HK-2 (cell line): ENCODE data around the gene RASA4.
A peak's percentile ranks its signal among the peaks of the same experiment; 100 is the strongest.
"Not testable (repeated sequence)": the region's sequence is repeated elsewhere in the genome, so short reads cannot be mapped to it uniquely, and the experiment has no call there.

Source experiments
- DNase-seq: peaks from one replicate; pipeline ENCODE4 v3.0.0-alpha.2; 2018; ENCODE audit not compliant: unreplicated experiment

The RASA4 gene

DNA sequence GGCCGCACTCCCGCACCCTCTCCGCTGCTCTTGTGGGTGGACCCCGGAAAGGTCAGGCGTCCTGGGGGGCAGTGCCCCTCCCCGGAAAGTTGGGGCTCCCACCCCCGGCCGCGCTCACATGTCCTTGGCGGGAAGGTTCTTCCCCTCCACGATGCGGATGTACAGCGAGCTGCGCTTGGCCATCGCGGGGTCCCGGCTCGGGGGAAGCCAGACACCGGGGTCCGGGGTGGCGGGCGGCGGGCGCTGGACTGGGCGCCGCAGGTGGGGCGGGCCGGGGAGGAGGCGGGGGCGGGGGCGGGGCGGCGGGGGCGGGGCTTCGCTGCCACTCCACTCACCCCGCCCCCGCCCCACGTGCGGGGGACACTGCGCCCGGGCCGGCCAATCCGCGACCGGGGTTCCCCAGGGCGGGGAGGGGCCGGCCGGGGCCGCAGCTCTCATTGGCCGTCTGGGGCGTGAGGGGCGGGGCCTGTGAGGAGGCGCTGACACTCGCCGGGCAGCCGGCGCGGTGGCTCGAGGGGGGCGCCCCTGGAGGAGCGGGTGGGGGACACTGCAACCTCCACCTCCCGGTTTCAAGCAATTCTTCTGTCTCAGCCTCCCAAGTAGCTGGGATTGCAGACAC lies at the start of gene RASA4:
TSS of gene RASA4 (minus strand) at position 250 of the 619 bp plus-strand sequence. CDS start at position 183, 67 bp downstream.
- DNase-seq = peak; percentile 16

GRCh38 chr7:102664765-102665164 lies 48.2 kb upstream of the RASA4 start:
- not testable (repeated sequence) for DNase-seq

DNA sequence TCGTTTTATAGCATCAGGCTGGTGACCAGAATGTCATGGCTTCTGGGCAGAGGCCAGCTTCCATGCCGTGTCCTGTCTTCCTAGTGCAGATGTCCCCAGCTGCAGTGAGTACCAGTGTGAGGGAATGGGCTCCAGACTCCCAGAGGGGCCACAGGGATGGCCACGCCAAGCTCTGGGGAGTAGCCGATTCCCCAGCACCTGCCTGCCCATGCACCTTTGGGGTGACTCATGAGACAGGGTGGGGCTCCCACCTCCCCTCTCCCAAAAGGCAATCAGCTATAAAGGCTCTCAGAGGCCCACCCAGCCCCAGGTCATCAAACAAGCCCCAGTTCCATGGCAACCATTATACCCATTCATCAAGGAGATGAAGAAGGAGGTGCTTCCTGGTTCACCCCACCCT lies 33.4 kb upstream of the RASA4 start, which contains the start of gene SPDYE2B:
TSS of gene SPDYE2B (plus strand) at position 396 of the 400 bp plus-strand sequence. CDS start 2,030 bp downstream, outside the sequence.
- DNase-seq = not testable (repeated sequence)

GRCh38 chr7:102647813-102648212 lies 31.3 kb upstream of the RASA4 start:
- DNase-seq = not testable (repeated sequence)

DNA sequence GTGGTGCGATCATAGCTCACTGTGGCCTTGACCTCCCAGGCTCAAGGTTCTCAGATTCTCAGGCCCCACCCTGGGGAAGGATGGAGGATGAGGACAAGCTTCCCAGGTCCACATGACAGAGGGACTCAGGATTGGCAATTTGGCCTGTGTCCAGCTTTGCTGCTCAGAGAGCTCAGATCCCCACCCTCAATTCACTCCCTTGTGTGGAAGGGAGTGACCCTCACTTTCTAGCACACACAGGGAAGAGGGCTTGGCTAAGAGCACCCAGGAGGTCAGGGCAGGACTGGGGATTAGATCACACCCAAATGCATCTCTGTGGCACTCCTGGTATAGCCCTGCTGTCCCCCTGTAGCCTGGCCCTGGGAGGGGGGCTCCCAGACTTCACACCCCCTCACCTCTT lies 26.8 kb upstream of the RASA4 start:
- DNase-seq = not testable (repeated sequence)

DNA sequence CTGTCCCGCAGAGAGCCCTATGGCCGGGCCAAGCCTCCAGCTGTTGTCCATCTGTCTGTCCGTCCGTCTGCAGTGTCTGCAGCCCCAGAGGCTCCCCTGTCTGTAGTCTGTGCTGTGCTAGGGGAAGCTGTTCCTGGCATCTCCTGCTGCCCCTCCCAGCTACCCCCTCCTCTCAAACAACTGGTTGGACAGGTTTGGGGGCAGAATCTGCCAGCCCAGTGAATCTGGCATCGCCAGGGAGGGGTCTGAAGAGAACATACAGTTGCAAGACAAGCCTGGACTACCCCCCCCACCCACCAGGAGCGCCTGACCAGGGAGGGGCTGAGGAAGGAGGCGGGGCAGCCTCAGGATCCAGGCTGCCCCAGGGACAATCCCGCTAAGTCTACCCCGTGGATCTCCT lies 26.1 kb upstream of the RASA4 start, which contains the start of gene UPK3BL1:
TSS of gene UPK3BL1 (minus strand) at position 101 of the 400 bp plus-strand sequence. CDS start at position 51, 50 bp downstream.
- not testable (repeated sequence) for DNase-seq

- peak; percentile 0 for DNase-seq
Measured at GRCh38 chr7:102638848-102639247, 22.3 kb upstream of the RASA4 start.

DNA sequence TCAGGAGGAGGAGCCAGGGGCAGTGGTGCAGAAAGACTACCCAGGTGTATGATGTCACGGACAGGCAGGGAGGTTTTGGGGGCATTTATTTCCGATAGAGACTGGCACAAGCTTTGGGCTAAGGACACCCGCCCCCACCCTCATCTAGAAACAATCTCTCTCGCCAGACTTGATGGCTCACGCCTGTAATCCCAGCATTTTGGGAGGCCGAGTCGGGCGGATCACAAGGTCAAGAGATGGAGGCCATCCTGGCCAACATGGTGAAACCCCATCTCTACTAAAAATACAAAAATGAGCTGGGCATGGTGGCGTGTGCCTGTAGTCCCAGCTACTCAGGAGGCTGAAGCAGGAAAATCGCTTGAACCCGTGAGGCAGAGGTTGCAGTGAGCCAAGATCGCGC lies 20.4 kb upstream of the RASA4 start:
- not testable (repeated sequence) for DNase-seq

DNA sequence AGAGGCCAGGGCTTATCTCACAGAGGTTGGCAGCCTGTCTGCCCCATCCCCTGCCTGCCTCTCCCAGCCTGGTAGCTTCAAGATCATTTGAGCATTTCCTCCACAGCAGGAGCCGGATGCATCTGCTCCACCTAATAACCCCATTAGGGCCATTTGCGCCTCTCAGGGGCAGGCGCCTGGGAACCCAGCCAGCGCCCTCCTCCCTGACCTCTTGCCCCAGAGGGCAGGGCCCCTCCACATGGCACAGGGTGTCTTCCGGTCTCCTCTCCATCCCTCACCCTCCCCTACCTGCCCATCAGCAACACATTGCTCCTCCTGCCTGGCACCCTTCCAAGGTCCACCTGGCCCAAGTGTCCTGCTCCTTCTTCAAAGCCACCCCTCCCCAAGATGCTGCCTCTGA lies 18.8 kb upstream of the RASA4 start:
- DNase-seq = not testable (repeated sequence)

DNA sequence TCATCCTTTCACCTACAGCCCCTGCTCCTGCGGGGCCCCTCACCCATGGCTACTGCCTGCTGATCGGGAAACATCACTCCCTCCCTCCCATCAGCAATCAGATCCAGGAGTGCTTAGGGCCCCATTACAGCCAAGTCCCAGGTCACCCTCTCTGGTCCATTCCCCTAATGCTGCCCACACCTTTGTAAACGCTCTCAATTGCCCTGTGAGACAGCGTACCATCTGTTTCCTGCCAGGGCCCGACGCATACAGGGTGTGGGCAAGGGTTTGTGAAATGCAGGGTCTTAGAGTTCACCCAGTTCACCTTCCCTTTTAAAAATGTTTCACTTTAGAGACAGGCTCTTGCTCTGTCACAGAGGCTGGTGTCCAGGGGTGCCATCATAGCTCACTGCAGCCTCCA lies 17.7 kb upstream of the RASA4 start:
- DNase-seq = not testable (repeated sequence)

- DNase-seq = not testable (repeated sequence)
Measured at GRCh38 chr7:102630622-102631021, 14.1 kb upstream of the RASA4 start.

- not testable (repeated sequence) for DNase-seq
Measured at GRCh38 chr7:102627271-102627904, 10.8 kb upstream of the RASA4 start.

DNA sequence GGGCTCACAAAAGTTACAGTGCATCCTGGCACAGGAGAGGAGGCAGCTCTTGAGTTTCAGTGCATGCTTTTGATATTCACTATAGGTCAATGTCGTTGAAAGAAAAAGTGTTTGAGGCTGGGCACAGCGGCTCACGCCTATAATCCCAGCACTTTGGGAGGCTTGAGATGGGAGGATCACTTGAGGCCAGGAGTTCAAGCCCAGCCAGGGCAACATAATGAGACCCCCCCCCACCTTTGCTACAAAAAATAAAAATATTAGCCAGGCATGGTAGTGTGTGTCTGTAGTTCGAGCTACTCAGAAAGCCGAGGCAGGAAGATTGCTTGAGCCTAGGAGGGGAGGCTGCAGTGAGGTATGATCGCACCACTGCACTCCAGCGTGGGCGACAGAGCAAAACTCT lies 1.6 kb upstream of the RASA4 start:
- peak; percentile 0 for DNase-seq

GRCh38 chr7:102615930-102616329 lies 626 bp downstream of the RASA4 start:
- DNase-seq = not testable (repeated sequence)

DNA sequence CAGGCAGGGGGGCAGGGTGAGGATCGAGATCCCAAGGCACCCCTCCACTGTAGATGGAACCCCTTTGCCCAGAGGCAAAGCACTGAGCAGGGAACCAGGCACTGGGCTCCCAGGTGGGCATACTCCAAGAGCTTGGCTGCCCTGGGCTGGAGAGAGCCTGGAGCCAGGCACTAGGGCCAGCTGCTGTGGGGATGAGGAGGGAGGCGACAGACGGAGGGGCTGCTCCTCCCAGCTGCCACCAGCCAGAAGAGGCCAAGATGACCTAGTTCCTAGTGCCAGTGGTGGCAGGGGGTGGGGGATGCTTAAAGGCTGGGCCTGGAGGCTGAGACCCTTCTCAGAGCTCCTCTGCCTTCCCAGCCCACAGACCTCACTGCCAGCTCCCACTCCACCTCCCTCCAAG lies 1.7 kb downstream of the RASA4 start:
- DNase-seq = not testable (repeated sequence)

- not testable (repeated sequence) for DNase-seq
Measured at GRCh38 chr7:102614346-102614697, 2.2 kb downstream of the RASA4 start.

DNA sequence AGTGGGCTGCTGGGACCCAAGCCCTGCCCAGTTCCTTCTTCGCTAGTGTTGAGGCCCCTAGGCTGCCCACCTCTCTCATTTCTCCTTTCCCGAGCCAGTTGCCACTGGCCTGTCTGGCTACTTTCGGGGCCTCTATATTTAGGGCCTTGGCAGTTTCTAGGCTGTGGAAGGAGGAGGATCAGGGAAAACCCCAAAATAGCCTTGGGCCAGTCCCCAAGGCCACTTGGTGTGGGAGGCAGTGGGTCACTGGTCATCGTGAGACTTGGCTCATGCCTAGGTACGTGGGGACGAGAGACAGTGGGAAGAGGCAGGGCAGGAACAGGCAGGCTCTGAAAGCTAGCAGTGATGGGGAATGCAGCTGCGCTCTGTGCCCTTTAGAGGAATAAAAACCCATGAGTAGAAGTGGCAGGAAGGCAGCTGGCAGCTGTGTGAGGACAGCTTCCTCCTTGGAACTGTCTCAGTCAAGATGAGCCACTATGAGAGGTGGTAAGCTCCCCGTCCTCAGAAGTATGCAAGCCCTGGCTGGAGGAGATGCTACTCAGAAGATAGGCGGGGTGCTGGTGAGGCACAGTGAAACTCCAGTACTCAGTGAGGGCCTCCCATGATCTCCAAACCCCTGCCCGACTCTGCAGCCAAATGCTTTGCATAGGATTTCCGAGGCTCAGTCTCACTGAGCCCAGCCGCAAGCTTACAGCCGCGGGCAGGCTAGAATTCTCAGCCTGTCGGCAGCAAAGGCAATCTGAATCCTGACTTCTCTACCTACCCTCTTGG lies 2.8 kb downstream of the RASA4 start:
- DNase-seq = not testable (repeated sequence)

DNA sequence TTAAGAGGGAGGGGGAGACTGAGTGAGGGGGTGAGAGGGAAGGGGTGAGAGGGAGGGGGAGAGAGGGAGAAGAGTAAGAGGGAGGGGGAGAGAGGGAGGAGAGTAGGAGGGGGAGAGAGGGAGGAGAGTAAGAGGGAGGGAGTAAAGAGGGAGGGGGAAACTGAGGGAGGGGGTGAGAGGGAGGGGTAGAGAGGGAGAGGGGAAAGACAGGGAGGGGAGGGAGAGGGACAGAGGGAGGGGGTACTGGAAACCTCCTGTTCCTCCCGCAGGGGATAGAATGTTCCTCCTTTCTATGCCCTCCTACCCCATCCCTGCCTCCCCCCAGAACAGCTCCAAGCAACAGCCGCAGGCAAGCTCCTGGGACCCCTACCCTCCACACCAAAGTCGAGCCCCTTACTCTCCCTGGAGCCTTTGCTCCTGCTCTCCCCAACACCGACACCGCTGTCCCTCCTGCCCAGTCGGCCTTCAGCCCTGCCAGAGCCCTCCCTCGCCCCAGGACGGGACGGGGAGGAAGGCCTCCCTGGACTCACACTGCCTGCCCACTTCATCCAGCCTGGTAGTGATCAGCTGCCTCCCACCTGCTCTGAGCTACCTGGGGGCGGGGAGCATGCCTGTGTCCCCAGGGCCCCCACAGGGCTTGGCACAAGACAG lies 4.8 kb downstream of the RASA4 start:
- DNase-seq = not testable (repeated sequence)

GRCh38 chr7:102611013-102611674 lies 5.4 kb downstream of the RASA4 start:
- not testable (repeated sequence) for DNase-seq

DNA sequence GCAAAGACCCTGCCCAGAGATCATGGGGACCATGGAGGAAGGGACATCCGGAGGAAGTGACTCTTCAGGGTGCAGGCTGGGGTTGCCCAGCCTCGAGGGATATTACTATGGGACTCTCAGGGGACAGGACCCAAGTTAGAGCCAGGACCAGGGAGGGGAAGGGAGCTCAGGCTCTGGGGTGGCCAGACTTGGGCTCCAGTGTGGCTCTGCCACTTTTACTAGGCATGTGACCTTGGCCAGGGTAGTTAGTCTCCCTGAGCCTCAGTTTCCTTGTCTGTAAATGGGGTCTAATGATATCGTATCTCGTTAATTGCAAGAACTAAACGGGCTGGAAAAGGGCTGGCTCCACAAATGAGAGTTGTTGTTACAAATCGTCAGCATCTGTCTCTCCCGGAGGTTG lies 6.1 kb downstream of the RASA4 start:
- not testable (repeated sequence) for DNase-seq

- not testable (repeated sequence) for DNase-seq
Measured at GRCh38 chr7:102609734-102610133, 6.8 kb downstream of the RASA4 start.
